ENCODE data around the gene XPO6.
A peak's percentile ranks its signal among the peaks of the same experiment; 100 is the strongest.

Gene XPO6

DNA sequence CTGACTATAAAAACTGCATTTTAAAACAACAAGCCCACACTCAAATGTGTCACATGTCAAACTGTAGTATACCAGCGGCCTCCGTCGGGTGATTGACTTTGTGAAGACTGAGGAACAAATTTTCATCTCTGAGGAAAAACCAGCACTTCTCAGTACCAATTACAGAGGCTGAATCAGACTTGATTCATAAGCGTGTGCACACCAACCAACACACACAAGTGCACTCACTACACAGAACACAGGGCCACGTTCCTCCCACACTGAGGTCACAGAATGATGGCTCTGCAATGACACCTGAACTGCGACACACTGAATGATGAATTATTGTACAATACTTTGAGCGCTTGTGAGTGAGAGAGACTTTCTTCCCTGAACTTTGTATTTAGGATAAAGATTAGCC lies 29.6 kb downstream of the XPO6 start:
- H3K79me2 ChIP-seq (ENCODE audit: control insufficient read depth, insufficient read depth, low read length) = peaks cover 45% of the 10 kb centered on the region
- H2AK5ac ChIP-seq (ENCODE audit: low read length) = no peak overlapping the region
- H3K4me2 ChIP-seq (ENCODE audit: low read length) = no peak overlapping the region
- H3K27me3 ChIP-seq (ENCODE audit: insufficient read depth, low read length, poor library complexity) = no peaks in the 10 kb centered on the region
- no peak overlapping the region for H4K8ac ChIP-seq (ENCODE audit: low read depth, low read length)
- no peak overlapping the region for H3K4ac ChIP-seq (ENCODE audit: low read depth, low read length)
- no peak overlapping the region for H2BK120ac ChIP-seq (ENCODE audit: low read depth, low read length)
- peaks cover 20% of the 10 kb centered on the region for H3K79me1 ChIP-seq (ENCODE audit: low read length)
- no peak overlapping the region for H3K4me3 ChIP-seq (ENCODE audit: low read length)
- no peak overlapping the region for H3K27ac ChIP-seq (ENCODE audit: low read depth, low read length)
- no peak overlapping the region for H3K56ac ChIP-seq (ENCODE audit: low read length)
- peaks cover 2% of the 10 kb centered on the region for H3K4me1 ChIP-seq (ENCODE audit: control insufficient read depth, low read depth, low read length)
- no peak for DNase-seq
- H3K36me3 ChIP-seq (ENCODE audit: control insufficient read depth, insufficient read depth, low read length) = no peaks in the 10 kb centered on the region
- no peak overlapping the region for H3K18ac ChIP-seq (ENCODE audit: low read length)
- WGBS (ENCODE audit: extremely low coverage, insufficient coverage, low lambda C conversion rate) = no CpG with 5 or more reads among the region's 7 CpGs
- no peak overlapping the region for H2BK15ac ChIP-seq (replicated peaks; ENCODE audit: low read depth)
- no peak overlapping the region for H2BK5ac ChIP-seq (ENCODE audit: low read length)
- no peak overlapping the region for H3K9ac ChIP-seq (ENCODE audit: low read length)
- no peak overlapping the region for H3K23ac ChIP-seq (ENCODE audit: low read length)
- no peak overlapping the region for H4K5ac ChIP-seq (ENCODE audit: low read length)

DNA sequence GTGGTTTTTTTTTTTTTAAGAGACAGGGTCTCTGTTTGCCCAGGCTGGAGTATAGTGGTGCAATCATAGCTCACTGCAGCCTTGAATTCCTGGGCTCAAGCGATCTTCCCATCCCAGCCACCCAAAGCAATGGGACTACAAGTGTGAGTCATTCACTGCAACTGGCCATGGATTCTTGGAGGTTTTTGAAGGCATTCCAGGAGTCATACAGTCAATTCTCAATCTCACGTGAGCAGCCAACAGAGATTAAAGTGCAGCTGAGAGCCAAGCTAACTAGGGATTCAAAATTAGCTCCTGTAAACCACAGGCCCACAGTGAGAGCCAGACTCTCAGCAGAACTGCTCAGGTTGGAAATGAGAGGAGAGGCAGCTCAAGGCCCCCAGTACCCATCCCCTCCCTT lies 30.2 kb downstream of the XPO6 start:
- Histone ChIP-seq H3K79me1 (ENCODE audit: low read length) (peaks cover 20% of the 10 kb centered on the region), H2BK120ac (ENCODE audit: low read depth, low read length) (no peak overlapping the region), H3K9ac (ENCODE audit: low read length) (no peak overlapping the region), H4K8ac (ENCODE audit: low read depth, low read length) (no peak overlapping the region), H3K56ac (ENCODE audit: low read length) (no peak overlapping the region), H3K79me2 (ENCODE audit: control insufficient read depth, insufficient read depth, low read length) (peaks cover 40% of the 10 kb centered on the region), H3K27ac (ENCODE audit: low read depth, low read length) (peak overlapping the region; percentile 16), H3K36me3 (ENCODE audit: control insufficient read depth, insufficient read depth, low read length) (peaks cover 1% of the 10 kb centered on the region), H4K5ac (ENCODE audit: low read length) (no peak overlapping the region), H3K4me3 (ENCODE audit: low read length) (no peak overlapping the region), H3K18ac (ENCODE audit: low read length) (peak overlapping the region; percentile 68), H3K4me2 (ENCODE audit: low read length) (no peak overlapping the region), H2AK5ac (ENCODE audit: low read length) (no peak overlapping the region), H2BK15ac (replicated peaks; ENCODE audit: low read depth) (no peak overlapping the region), H3K4me1 (ENCODE audit: control insufficient read depth, low read depth, low read length) (peaks cover 2% of the 10 kb centered on the region), H3K27me3 (ENCODE audit: insufficient read depth, low read length, poor library complexity) (no peaks in the 10 kb centered on the region), H3K4ac (ENCODE audit: low read depth, low read length) (no peak overlapping the region), H3K23ac (ENCODE audit: low read length) (no peak overlapping the region), H2BK5ac (ENCODE audit: low read length) (no peak overlapping the region)
- WGBS (ENCODE audit: extremely low coverage, insufficient coverage, low lambda C conversion rate) = no CpG with 5 or more reads among the region's 2 CpGs
- peak; percentile 93 for DNase-seq

DNA sequence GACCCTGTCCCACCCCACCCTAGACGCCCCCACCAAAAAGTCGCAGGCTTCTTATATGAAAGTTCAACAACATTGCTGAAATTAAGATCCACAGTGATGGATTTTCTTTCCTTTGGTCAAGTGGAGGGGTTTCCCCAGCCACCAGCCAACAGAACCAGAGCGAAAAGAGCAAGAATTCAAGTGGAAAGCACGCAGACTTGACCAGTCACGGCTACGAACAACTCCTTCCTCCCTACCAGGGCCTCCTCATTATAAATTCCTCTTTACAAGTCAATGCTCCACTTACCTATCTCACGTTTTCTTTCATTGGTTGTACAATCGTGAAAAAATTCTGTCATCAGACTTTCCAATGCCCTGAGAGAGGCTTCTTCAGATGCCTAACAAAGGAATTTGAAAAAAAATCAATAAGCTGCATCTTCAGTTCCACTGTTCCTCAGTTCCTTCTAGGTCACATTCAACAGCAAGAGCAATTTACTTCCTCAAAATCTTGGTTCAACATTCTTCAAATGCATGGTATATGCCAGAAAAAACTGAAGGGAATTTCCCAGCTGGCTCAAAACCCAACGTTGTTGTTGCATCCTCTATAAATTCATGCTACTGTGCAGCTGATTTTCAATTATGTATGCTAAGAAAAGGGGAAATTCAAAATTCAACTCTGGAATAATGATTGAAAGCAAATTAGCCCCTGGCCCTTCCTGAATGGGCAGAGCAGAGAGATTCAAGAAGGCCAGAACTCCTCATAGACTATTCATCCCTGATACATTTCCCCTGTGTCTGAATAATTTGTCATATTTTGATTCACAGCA lies 30.9 kb downstream of the XPO6 start:
- Histone ChIP-seq H2BK120ac (ENCODE audit: low read depth, low read length) (no peak overlapping the region), H3K23ac (ENCODE audit: low read length) (no peak overlapping the region), H3K27me3 (ENCODE audit: insufficient read depth, low read length, poor library complexity) (no peaks in the 10 kb centered on the region), H3K56ac (ENCODE audit: low read length) (no peak overlapping the region), H3K18ac (ENCODE audit: low read length) (peak overlapping the region; percentile 68), H3K79me2 (ENCODE audit: control insufficient read depth, insufficient read depth, low read length) (peaks cover 36% of the 10 kb centered on the region), H3K4me2 (ENCODE audit: low read length) (no peak overlapping the region), H3K36me3 (ENCODE audit: control insufficient read depth, insufficient read depth, low read length) (peaks cover 1% of the 10 kb centered on the region), H3K4me3 (ENCODE audit: low read length) (no peak overlapping the region), H3K4me1 (ENCODE audit: control insufficient read depth, low read depth, low read length) (peaks cover 2% of the 10 kb centered on the region), H2BK15ac (replicated peaks; ENCODE audit: low read depth) (no peak overlapping the region), H3K4ac (ENCODE audit: low read depth, low read length) (no peak overlapping the region), H2AK5ac (ENCODE audit: low read length) (no peak overlapping the region), H4K5ac (ENCODE audit: low read length) (no peak overlapping the region), H3K27ac (ENCODE audit: low read depth, low read length) (no peak overlapping the region), H4K8ac (ENCODE audit: low read depth, low read length) (no peak overlapping the region), H2BK5ac (ENCODE audit: low read length) (no peak overlapping the region), H3K9ac (ENCODE audit: low read length) (no peak overlapping the region), H3K79me1 (ENCODE audit: low read length) (peaks cover 16% of the 10 kb centered on the region)
- no CpG with 5 or more reads among the region's 9 CpGs for WGBS (ENCODE audit: extremely low coverage, insufficient coverage, low lambda C conversion rate)
- no peak for DNase-seq

DNA sequence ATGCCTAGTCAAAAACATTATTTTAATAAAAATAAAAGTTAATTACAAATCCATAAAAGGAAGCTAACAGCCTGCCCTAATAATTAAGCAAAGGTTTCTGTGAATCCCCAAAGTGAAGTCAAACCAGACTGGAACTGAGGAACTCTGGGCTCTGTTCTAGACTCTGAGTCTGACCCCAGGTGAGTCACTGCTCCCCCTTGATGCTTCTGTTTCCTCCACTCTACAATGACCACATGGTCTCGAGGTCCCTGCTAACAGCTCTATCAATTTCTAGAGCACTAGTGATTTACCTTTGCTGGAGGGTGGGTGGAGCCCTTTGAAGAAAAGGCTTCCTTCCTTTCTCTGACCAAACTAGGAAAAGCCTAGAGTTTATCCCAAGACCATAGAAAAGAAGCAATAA lies 32.4 kb downstream of the XPO6 start:
- no peak overlapping the region for H3K4ac ChIP-seq (ENCODE audit: low read depth, low read length)
- no peaks in the 10 kb centered on the region for H3K27me3 ChIP-seq (ENCODE audit: insufficient read depth, low read length, poor library complexity)
- no peak overlapping the region for H3K27ac ChIP-seq (ENCODE audit: low read depth, low read length)
- H2AK5ac ChIP-seq (ENCODE audit: low read length) = no peak overlapping the region
- H2BK5ac ChIP-seq (ENCODE audit: low read length) = no peak overlapping the region
- peaks cover 29% of the 10 kb centered on the region for H3K79me2 ChIP-seq (ENCODE audit: control insufficient read depth, insufficient read depth, low read length)
- no peak overlapping the region for H2BK15ac ChIP-seq (replicated peaks; ENCODE audit: low read depth)
- no peak overlapping the region for H3K4me2 ChIP-seq (ENCODE audit: low read length)
- H4K8ac ChIP-seq (ENCODE audit: low read depth, low read length) = no peak overlapping the region
- H2BK120ac ChIP-seq (ENCODE audit: low read depth, low read length) = no peak overlapping the region
- no peak overlapping the region for H4K5ac ChIP-seq (ENCODE audit: low read length)
- H3K4me1 ChIP-seq (ENCODE audit: control insufficient read depth, low read depth, low read length) = peaks cover 2% of the 10 kb centered on the region
- no peak overlapping the region for H3K18ac ChIP-seq (ENCODE audit: low read length)
- no peak overlapping the region for H3K9ac ChIP-seq (ENCODE audit: low read length)
- no peak overlapping the region for H3K4me3 ChIP-seq (ENCODE audit: low read length)
- WGBS (ENCODE audit: extremely low coverage, insufficient coverage, low lambda C conversion rate) = no CpG with 5 or more reads among the region's 1 CpG
- no peak for DNase-seq
- H3K23ac ChIP-seq (ENCODE audit: low read length) = no peak overlapping the region
- no peak overlapping the region for H3K56ac ChIP-seq (ENCODE audit: low read length)
- peaks cover 16% of the 10 kb centered on the region for H3K79me1 ChIP-seq (ENCODE audit: low read length)
- peaks cover 3% of the 10 kb centered on the region for H3K36me3 ChIP-seq (ENCODE audit: control insufficient read depth, insufficient read depth, low read length)

GRCh38 chr16:28175715-28176114 lies 36.0 kb downstream of the XPO6 start:
- no peak overlapping the region for H2BK5ac ChIP-seq (ENCODE audit: low read length)
- H3K79me1 ChIP-seq (ENCODE audit: low read length) = peaks cover 17% of the 10 kb centered on the region
- no peaks in the 10 kb centered on the region for H3K27me3 ChIP-seq (ENCODE audit: insufficient read depth, low read length, poor library complexity)
- no peak overlapping the region for H2BK15ac ChIP-seq (replicated peaks; ENCODE audit: low read depth)
- H3K18ac ChIP-seq (ENCODE audit: low read length) = no peak overlapping the region
- no peak overlapping the region for H3K27ac ChIP-seq (ENCODE audit: low read depth, low read length)
- no peak for DNase-seq
- no peak overlapping the region for H3K9ac ChIP-seq (ENCODE audit: low read length)
- no peak overlapping the region for H2BK120ac ChIP-seq (ENCODE audit: low read depth, low read length)
- no peak overlapping the region for H3K4me3 ChIP-seq (ENCODE audit: low read length)
- no peak overlapping the region for H3K23ac ChIP-seq (ENCODE audit: low read length)
- H3K4ac ChIP-seq (ENCODE audit: low read depth, low read length) = no peak overlapping the region
- H3K4me1 ChIP-seq (ENCODE audit: control insufficient read depth, low read depth, low read length) = no peaks in the 10 kb centered on the region
- no peak overlapping the region for H4K8ac ChIP-seq (ENCODE audit: low read depth, low read length)
- no peak overlapping the region for H3K4me2 ChIP-seq (ENCODE audit: low read length)
- peaks cover 3% of the 10 kb centered on the region for H3K36me3 ChIP-seq (ENCODE audit: control insufficient read depth, insufficient read depth, low read length)
- H3K56ac ChIP-seq (ENCODE audit: low read length) = no peak overlapping the region
- no peak overlapping the region for H4K5ac ChIP-seq (ENCODE audit: low read length)
- WGBS (ENCODE audit: extremely low coverage, insufficient coverage, low lambda C conversion rate) = no CpG with 5 or more reads among the region's 5 CpGs
- H2AK5ac ChIP-seq (ENCODE audit: low read length) = no peak overlapping the region
- H3K79me2 ChIP-seq (ENCODE audit: control insufficient read depth, insufficient read depth, low read length) = peaks cover 13% of the 10 kb centered on the region

DNA sequence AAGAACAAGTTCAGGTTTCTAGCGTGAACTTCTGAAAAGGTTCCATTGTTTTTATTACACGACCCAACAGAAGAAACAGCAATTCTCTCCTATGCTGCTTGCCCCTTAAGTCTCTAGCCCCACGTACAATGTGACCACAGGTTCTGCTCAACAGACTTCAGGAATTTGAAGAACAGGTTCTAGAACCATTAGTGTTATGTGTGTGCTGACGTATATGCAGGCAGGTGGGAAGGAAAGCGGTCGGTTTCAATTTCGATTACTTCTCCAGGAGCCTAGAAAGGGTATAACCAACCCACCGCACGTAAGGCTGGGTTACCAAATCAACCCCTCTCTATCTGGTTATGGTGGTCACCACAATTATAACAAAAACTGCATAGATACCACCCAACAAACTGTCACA lies 39.4 kb downstream of the XPO6 start:
- no peak overlapping the region for H3K27ac ChIP-seq (ENCODE audit: low read depth, low read length)
- H2BK5ac ChIP-seq (ENCODE audit: low read length) = no peak overlapping the region
- WGBS (ENCODE audit: extremely low coverage, insufficient coverage, low lambda C conversion rate) = no CpG with 5 or more reads among the region's 9 CpGs
- H4K5ac ChIP-seq (ENCODE audit: low read length) = no peak overlapping the region
- H2BK120ac ChIP-seq (ENCODE audit: low read depth, low read length) = no peak overlapping the region
- H3K4me1 ChIP-seq (ENCODE audit: control insufficient read depth, low read depth, low read length) = no peaks in the 10 kb centered on the region
- H3K4ac ChIP-seq (ENCODE audit: low read depth, low read length) = no peak overlapping the region
- no peak overlapping the region for H3K23ac ChIP-seq (ENCODE audit: low read length)
- H3K4me3 ChIP-seq (ENCODE audit: low read length) = no peak overlapping the region
- H3K18ac ChIP-seq (ENCODE audit: low read length) = no peak overlapping the region
- no peak overlapping the region for H2BK15ac ChIP-seq (replicated peaks; ENCODE audit: low read depth)
- no peak overlapping the region for H4K8ac ChIP-seq (ENCODE audit: low read depth, low read length)
- no peaks in the 10 kb centered on the region for H3K27me3 ChIP-seq (ENCODE audit: insufficient read depth, low read length, poor library complexity)
- H3K4me2 ChIP-seq (ENCODE audit: low read length) = no peak overlapping the region
- H3K56ac ChIP-seq (ENCODE audit: low read length) = no peak overlapping the region
- no peak overlapping the region for H2AK5ac ChIP-seq (ENCODE audit: low read length)
- no peak overlapping the region for H3K9ac ChIP-seq (ENCODE audit: low read length)
- H3K79me2 ChIP-seq (ENCODE audit: control insufficient read depth, insufficient read depth, low read length) = peaks cover 3% of the 10 kb centered on the region
- H3K36me3 ChIP-seq (ENCODE audit: control insufficient read depth, insufficient read depth, low read length) = peaks cover 9% of the 10 kb centered on the region
- DNase-seq = no peak
- H3K79me1 ChIP-seq (ENCODE audit: low read length) = peaks cover 11% of the 10 kb centered on the region
